Astrocyte (in vitro differentiated cells and primary cell): ENCODE data around the gene CHEK1. TPM values are rescaled to one million over a fixed set of nuclear protein-coding genes. Genes with fewer than 3 reads are reported as not detected.
"Not testable (repeated sequence)": the region's sequence is repeated elsewhere in the genome, so short reads cannot be mapped to it uniquely, and the experiment has no call there.

Experiments used
- DNase-seq: peaks from one replicate; pipeline ENCODE4 v3.0.0-alpha.2; 2010; ENCODE audit warnings: low read depth
- FAIRE-seq: peaks from 2 replicates; lab custom pipeline; 2011; peaks lifted over from hg19 to GRCh38; lab: Jason Lieb, UNC
- H2AFZ ChIP-seq: 2 replicates; pipeline ENCODE4 v1.6.0; 2012; ENCODE audit warnings: low read depth, low read length, inconsistent platforms
- H3K27ac ChIP-seq: 2 replicates; pipeline ENCODE4 v1.5.1; 2011; ENCODE audit warnings: low read depth, low read length, inconsistent platforms
- H3K27me3 ChIP-seq: 2 replicates; pipeline ENCODE4 v1.6.0; 2011; ENCODE audit warnings: low read length, inconsistent platforms; ENCODE audit not compliant: insufficient read depth
- H3K36me3 ChIP-seq: 2 replicates; pipeline ENCODE4 v1.5.1; 2011; ENCODE audit warnings: low read length, inconsistent platforms; ENCODE audit not compliant: insufficient read depth
- H3K4me1 ChIP-seq: 2 replicates; pipeline ENCODE4 v1.5.1; 2011; ENCODE audit warnings: low read length, inconsistent platforms; ENCODE audit not compliant: insufficient read depth
- H3K4me2 ChIP-seq: 2 replicates; pipeline ENCODE4 v1.6.0; 2012; ENCODE audit warnings: low read length, inconsistent platforms
- H3K4me3 ChIP-seq: 2 replicates; pipeline ENCODE4 v1.5.1; 2011; ENCODE audit warnings: low read depth, mild to moderate bottlenecking, low read length, inconsistent platforms; ENCODE audit not compliant: insufficient read depth
- H3K79me2 ChIP-seq: 2 replicates; pipeline ENCODE4 v1.6.0; 2012; ENCODE audit warnings: mild to moderate bottlenecking, low read length, inconsistent platforms; ENCODE audit not compliant: insufficient read depth
- H3K9ac ChIP-seq: 2 replicates; pipeline ENCODE4 v1.6.0; 2012; ENCODE audit warnings: mild to moderate bottlenecking, low read length, inconsistent platforms
- H3K9me3 ChIP-seq: 2 replicates; pipeline ENCODE4 v1.5.1; 2012; ENCODE audit warnings: low read depth, mild to moderate bottlenecking, low read length, inconsistent platforms; ENCODE audit not compliant: insufficient read depth
- H4K20me1 ChIP-seq: 2 replicates; pipeline ENCODE4 v1.6.0; 2012; ENCODE audit warnings: low read length, inconsistent platforms; ENCODE audit not compliant: insufficient read depth
- H3K27ac Mint-ChIP-seq: one replicate; pipeline ENCODE4 v1.8.0; 2021; ENCODE audit warnings: mild to moderate bottlenecking, mixed read lengths; ENCODE audit not compliant: unreplicated experiment
- H3K27me3 Mint-ChIP-seq: one replicate; pipeline ENCODE4 v1.8.0; 2021; ENCODE audit warnings: low read depth, mixed read lengths; ENCODE audit not compliant: unreplicated experiment
- H3K36me3 Mint-ChIP-seq: one replicate; pipeline ENCODE4 v1.8.0; 2021; ENCODE audit warnings: low read depth, mixed read lengths; ENCODE audit not compliant: unreplicated experiment
- H3K4me1 Mint-ChIP-seq: one replicate; pipeline ENCODE4 v1.8.0; 2021; ENCODE audit warnings: low read depth, mixed read lengths; ENCODE audit not compliant: unreplicated experiment
- H3K4me3 Mint-ChIP-seq: one replicate; pipeline ENCODE4 v1.8.0; 2021; ENCODE audit warnings: mild to moderate bottlenecking, moderate library complexity, mixed read lengths; ENCODE audit not compliant: unreplicated experiment
- H3K9me3 Mint-ChIP-seq: one replicate; pipeline ENCODE4 v1.8.0; 2021; ENCODE audit warnings: mild to moderate bottlenecking, mixed read lengths; ENCODE audit not compliant: unreplicated experiment
- EZH2 ChIP-seq: IDR thresholded peaks from 2 replicates; pipeline ENCODE4 v1.6.1; 2012; ENCODE audit warnings: mild to moderate bottlenecking, low read length, inconsistent platforms; ENCODE audit not compliant: insufficient read depth
- total RNA-seq: library from RNA; stranded (reverse); gene quantifications from 2 replicates; pipeline ENCODE4 v1.2.1, GENCODE V29; 2021
- TF ChIP-seq, protein P1 (sequence below): IDR thresholded peaks from 2 replicates; pipeline ENCODE4 v1.5.1; 2011; ENCODE audit warnings: low read depth, mild to moderate bottlenecking, inconsistent platforms, low read length, moderate library complexity; ENCODE audit not compliant: insufficient read depth

CHEK1 gene
- total RNA-seq, 1 donor from 2014 or later, result 30.3 TPM

DNA sequence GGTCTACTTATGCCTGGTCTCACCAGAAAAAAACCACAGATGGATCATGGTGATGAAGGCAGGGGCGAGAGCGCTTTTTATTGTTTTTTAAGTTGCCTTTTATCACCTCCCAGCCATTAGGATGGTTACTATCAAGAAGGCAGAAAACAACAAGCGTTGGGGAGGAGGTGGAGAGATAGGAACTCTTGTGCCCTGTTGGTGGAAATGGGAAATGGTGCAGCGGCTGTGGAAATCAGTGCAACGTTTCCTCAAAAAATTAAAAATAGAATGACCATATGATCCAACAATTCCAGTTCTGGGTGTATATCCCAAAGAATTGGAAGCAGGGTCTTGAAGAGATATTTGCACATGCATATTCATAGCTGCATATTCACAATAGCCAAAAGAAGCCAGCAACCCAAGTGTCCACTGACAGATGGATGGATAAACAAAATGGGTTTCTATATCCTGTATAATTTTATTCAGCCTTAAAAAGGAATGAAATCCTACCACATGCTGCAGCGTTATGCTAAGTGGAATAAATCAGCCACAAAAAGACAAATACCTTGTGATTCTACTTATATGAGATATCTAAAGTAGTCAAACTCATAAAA is 76.2 kb downstream of the CHEK1 start:
- Histone ChIP-seq H4K20me1 (no peaks in the 10 kb centered on the region), H3K9me3 (no peaks in the 10 kb centered on the region), H3K4me1 (no peaks in the 10 kb centered on the region), H3K36me3 (no peaks in the 10 kb centered on the region), H3K9ac (no peak overlapping the region), H3K27ac (no peak overlapping the region), H3K4me3 (no peak overlapping the region), H3K27me3 (no peaks in the 10 kb centered on the region), H3K4me2 (no peak overlapping the region), H2AFZ (no peak overlapping the region), H3K79me2 (no peaks in the 10 kb centered on the region)
- H3K27ac Mint-ChIP-seq, result no peak overlapping the region
- no peak for DNase-seq
- H3K9me3 Mint-ChIP-seq, result peaks cover 6% of the 10 kb centered on the region
- TF ChIP-seq EZH2, result no peak
- TF ChIP-seq, protein P1, sequence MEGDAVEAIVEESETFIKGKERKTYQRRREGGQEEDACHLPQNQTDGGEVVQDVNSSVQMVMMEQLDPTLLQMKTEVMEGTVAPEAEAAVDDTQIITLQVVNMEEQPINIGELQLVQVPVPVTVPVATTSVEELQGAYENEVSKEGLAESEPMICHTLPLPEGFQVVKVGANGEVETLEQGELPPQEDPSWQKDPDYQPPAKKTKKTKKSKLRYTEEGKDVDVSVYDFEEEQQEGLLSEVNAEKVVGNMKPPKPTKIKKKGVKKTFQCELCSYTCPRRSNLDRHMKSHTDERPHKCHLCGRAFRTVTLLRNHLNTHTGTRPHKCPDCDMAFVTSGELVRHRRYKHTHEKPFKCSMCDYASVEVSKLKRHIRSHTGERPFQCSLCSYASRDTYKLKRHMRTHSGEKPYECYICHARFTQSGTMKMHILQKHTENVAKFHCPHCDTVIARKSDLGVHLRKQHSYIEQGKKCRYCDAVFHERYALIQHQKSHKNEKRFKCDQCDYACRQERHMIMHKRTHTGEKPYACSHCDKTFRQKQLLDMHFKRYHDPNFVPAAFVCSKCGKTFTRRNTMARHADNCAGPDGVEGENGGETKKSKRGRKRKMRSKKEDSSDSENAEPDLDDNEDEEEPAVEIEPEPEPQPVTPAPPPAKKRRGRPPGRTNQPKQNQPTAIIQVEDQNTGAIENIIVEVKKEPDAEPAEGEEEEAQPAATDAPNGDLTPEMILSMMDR, result no peak
- H3K36me3 Mint-ChIP-seq, result no peaks in the 10 kb centered on the region
- no peak overlapping the region for H3K4me3 Mint-ChIP-seq
- peaks cover 2% of the 10 kb centered on the region for H3K27me3 Mint-ChIP-seq
- FAIRE-seq, result no peak
- H3K4me1 Mint-ChIP-seq, result no peaks in the 10 kb centered on the region

DNA sequence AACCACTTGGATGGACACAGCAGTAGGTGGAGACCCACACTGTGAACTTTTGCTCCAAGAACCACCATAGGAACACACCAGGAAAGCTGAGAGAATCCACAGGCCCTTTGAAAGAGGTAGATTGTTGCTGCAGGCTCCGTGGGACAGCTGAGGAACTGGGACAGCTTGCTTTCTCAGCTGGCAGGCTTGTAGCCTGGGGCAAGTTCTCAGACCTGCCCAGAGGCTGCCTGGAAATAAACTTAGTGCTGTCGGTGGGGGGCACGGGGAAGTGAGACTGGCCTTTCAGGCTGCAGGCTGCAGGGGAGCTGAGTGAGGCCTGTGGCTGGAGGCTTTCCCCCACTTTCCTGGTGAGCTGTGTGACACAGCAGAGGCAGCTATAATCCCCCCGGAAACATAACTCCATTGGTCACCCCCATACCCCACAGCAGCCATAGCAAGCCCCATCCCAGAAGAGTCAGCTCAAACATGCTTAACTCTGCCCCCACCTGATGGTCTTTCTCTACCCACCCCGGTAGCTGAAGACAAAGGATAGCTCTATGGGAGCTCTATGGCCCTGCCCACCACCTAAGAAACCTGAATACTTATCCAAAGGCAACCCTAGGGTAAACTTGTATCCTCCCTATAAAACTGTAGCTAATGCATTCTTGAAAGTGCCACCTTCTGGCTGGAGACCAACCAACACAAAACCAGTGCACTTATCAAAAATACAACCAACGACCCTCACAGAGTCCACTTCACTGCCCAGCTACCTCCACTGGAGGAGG is 77.1 kb downstream of the CHEK1 start:
- Histone ChIP-seq H4K20me1 (no peaks in the 10 kb centered on the region), H3K4me2 (no peak overlapping the region), H3K9ac (no peak overlapping the region), H3K27ac (no peak overlapping the region), H3K4me1 (no peaks in the 10 kb centered on the region), H3K79me2 (no peaks in the 10 kb centered on the region), H3K9me3 (no peaks in the 10 kb centered on the region), H3K36me3 (no peaks in the 10 kb centered on the region), H3K27me3 (no peaks in the 10 kb centered on the region), H3K4me3 (no peak overlapping the region), H2AFZ (no peak overlapping the region)
- Mint-ChIP-seq H3K9me3 (peaks cover 6% of the 10 kb centered on the region), H3K4me3 (no peak overlapping the region), H3K36me3 (no peaks in the 10 kb centered on the region), H3K27ac (no peak overlapping the region), H3K4me1 (no peaks in the 10 kb centered on the region), H3K27me3 (peaks cover 5% of the 10 kb centered on the region)
- DNase-seq, result no peak
- TF ChIP-seq, protein P1, result no peak
- no peak for TF ChIP-seq EZH2
- FAIRE-seq, result no peak

DNA sequence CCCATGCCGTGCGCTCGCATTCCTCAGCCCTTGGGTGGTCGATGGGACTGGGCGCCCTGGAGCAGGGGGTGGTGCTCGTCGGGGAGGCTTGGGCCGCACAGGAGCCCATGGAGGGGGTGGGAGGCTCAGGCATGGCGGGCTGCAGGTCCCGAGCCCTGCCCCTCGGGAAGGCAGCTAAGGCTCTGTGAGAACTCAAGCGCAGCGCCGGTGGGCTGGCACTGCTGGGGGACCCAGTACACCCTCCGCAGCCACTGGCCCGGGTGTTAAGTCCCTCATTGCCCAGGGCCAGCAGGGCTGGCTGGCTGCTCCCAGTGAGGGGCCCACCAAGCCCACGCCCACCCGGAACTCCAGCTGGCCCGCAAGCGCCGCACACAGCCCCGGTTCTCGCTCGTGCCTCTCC is 79.7 kb downstream of the CHEK1 start:
- DNase-seq, H4K20me1 ChIP-seq, H3K4me1 Mint-ChIP-seq, H3K4me1 ChIP-seq, H3K9ac ChIP-seq, H3K36me3 ChIP-seq, H2AFZ ChIP-seq, H3K4me3 Mint-ChIP-seq, FAIRE-seq, H3K9me3 ChIP-seq, H3K36me3 Mint-ChIP-seq, H3K27me3 ChIP-seq, H3K79me2 ChIP-seq, H3K4me3 ChIP-seq, H3K27ac ChIP-seq, H3K27ac Mint-ChIP-seq, H3K9me3 Mint-ChIP-seq, H3K4me2 ChIP-seq: not testable (repeated sequence)
- peaks cover 15% of the 10 kb centered on the region for H3K27me3 Mint-ChIP-seq
